H1 (cell line): ENCODE results near the gene RNU6-1. TPM values are rescaled to one million over a fixed set of nuclear protein-coding genes. Genes with fewer than 3 reads are reported as not detected.

ENCODE experiments used
- CTCF ChIA-PET: fragments of 300-600 bp; sonication (Branson Sonifier 250); formaldehyde crosslinking; loops from one replicate; lab custom pipeline; 2021; ENCODE audit not compliant: partially characterized antibody; lab: Charles Lee
- POLR2A ChIA-PET: fragments of 300-600 bp; sonication (Branson Sonifier 250); formaldehyde crosslinking; loops from one replicate; lab custom pipeline; 2021; ENCODE audit warnings: inconsistent platforms; ENCODE audit not compliant: partially characterized antibody; lab: Charles Lee
- DNase-seq, 2 experiments: peaks; one replicate each; pipeline versions ENCODE4 v3.0.0 to v3.0.0-alpha.2; 2010 to 2022; ENCODE audit warnings: low spot score in 2 of 2, low read depth in 1 of 2, mixed read lengths in 1 of 2
- FAIRE-seq: peaks from 2 replicates; lab custom pipeline; 2011; peaks lifted over from hg19 to GRCh38; lab: Jason Lieb, UNC
- H2AFZ ChIP-seq: 2 replicates; pipeline ENCODE4 v1.8.1; 2012; ENCODE audit warnings: low read length, inconsistent platforms
- H2AK5ac ChIP-seq: 2 replicates; pipeline ENCODE4 v1.6.1; 2013; ENCODE audit warnings: low read depth, low read length
- H2BK120ac ChIP-seq: replicated peaks from 2 replicates; pipeline ENCODE3; 2013; ENCODE audit warnings: low read depth, low read length, inconsistent platforms
- H2BK12ac ChIP-seq: 2 replicates; pipeline ENCODE4 v1.6.1; 2013; ENCODE audit warnings: low read depth, low read length
- H2BK15ac ChIP-seq: 2 replicates; pipeline ENCODE4 v1.6.1; 2013; ENCODE audit warnings: low read length
- H2BK20ac ChIP-seq: 2 replicates; pipeline ENCODE4 v1.6.1; 2013; ENCODE audit warnings: low read length
- H2BK5ac ChIP-seq: 2 replicates; pipeline ENCODE4 v1.6.1; 2013; ENCODE audit warnings: low read depth, low read length
- H3K14ac ChIP-seq: 2 replicates; pipeline ENCODE4 v1.6.1; 2013; ENCODE audit warnings: inconsistent platforms; ENCODE audit not compliant: insufficient read length
- H3K18ac ChIP-seq: 2 replicates; pipeline ENCODE4 v1.6.1; 2013; ENCODE audit warnings: low read length; ENCODE audit errors: extremely low read depth
- H3K23ac ChIP-seq: 2 replicates; pipeline ENCODE4 v1.6.1; 2013; ENCODE audit warnings: inconsistent platforms; ENCODE audit not compliant: insufficient read length
- H3K23me2 ChIP-seq: 2 replicates; pipeline ENCODE4 v1.6.1; 2013; ENCODE audit warnings: low read depth, low read length
- H3K27ac ChIP-seq: 2 replicates; pipeline ENCODE4 v1.6.1; 2011; ENCODE audit warnings: low read depth, low read length, inconsistent platforms
- H3K27me3 ChIP-seq, 4 experiments: replicated peaks in 1 of 4; 1 replicate in 1 of 4; 2 replicates in 3 of 4; pipeline versions ENCODE4 v1.6.1 to v1.8.1; 2011 to 2013; ENCODE audit warnings: low read length in 3 of 4, mild to moderate bottlenecking in 3 of 4, inconsistent platforms in 2 of 4, mixed read lengths in 2 of 4, moderate library complexity in 1 of 4; ENCODE audit not compliant: control insufficient read depth in 3 of 4, insufficient read depth in 3 of 4; ENCODE audit errors: extremely low read depth in 1 of 4
- H3K36me3 ChIP-seq, 4 experiments: 2 replicates each; pipeline versions ENCODE4 v1.6.1 to v1.8.1; 2011 to 2013; ENCODE audit warnings: mild to moderate bottlenecking in 4 of 4, low read length in 3 of 4, moderate library complexity in 2 of 4, control low read depth in 1 of 4, inconsistent platforms in 1 of 4; ENCODE audit not compliant: insufficient read depth in 4 of 4, control insufficient read depth in 2 of 4
- H3K4ac ChIP-seq: replicated peaks from 2 replicates; pipeline ENCODE3; 2013; ENCODE audit warnings: low read length, low read depth, mixed read lengths, inconsistent platforms; ENCODE audit not compliant: insufficient read length
- H3K4me1 ChIP-seq, 4 experiments: replicated peaks in 1 of 4; 1 replicate in 1 of 4; 2 replicates in 3 of 4; pipeline versions ENCODE4 v1.6.1 to v1.8.1; 2011 to 2013; ENCODE audit warnings: low read length in 3 of 4, inconsistent platforms in 2 of 4, mixed read lengths in 1 of 4; ENCODE audit not compliant: insufficient read depth in 4 of 4, control insufficient read depth in 3 of 4
- H3K4me2 ChIP-seq, 2 experiments: 2 replicates each; pipeline versions ENCODE4 v1.6.1 to v1.8.1; 2011 to 2013; ENCODE audit warnings: low read depth in 2 of 2, low read length in 2 of 2, control low read depth in 1 of 2, inconsistent platforms in 1 of 2, mild to moderate bottlenecking in 1 of 2; ENCODE audit not compliant: insufficient read depth in 1 of 2
- H3K4me3 ChIP-seq, 4 experiments: fragments of 200-600, 300-600 bp in 1 of 4; sonication (generic), shearing (Covaris generic), sonication (Bioruptor Twin) in 1 of 4; 2 replicates each; pipeline versions ENCODE4 v1.5.1 to v1.8.1; 2011 to 2016; ENCODE audit warnings: low read length in 4 of 4, low read depth in 3 of 4, control low read depth in 2 of 4, inconsistent platforms in 2 of 4, mild to moderate bottlenecking in 2 of 4, mixed read lengths in 1 of 4, moderate library complexity in 1 of 4; ENCODE audit not compliant: insufficient read depth in 2 of 4; ENCODE audit errors: extremely low read depth in 1 of 4
- H3K56ac ChIP-seq: replicated peaks from 2 replicates; pipeline ENCODE3; 2013; ENCODE audit warnings: low read depth, mild to moderate bottlenecking, mixed read lengths, low read length, inconsistent platforms; ENCODE audit not compliant: insufficient read length
- H3K79me1 ChIP-seq: 2 replicates; pipeline ENCODE4 v1.6.1; 2013; ENCODE audit warnings: low read depth, low read length, control low read depth
- H3K79me2 ChIP-seq, 2 experiments: 2 replicates each; pipeline versions ENCODE4 v1.6.1 to v1.8.1; 2012 to 2013; ENCODE audit warnings: low read length in 2 of 2, mild to moderate bottlenecking in 2 of 2, inconsistent platforms in 1 of 2; ENCODE audit not compliant: insufficient read depth in 2 of 2, control insufficient read depth in 1 of 2
- H3K9ac ChIP-seq, 4 experiments: replicated peaks in 1 of 4; 1 replicate in 1 of 4; 2 replicates in 3 of 4; pipeline versions ENCODE4 v1.6.1 to v1.8.1; 2011 to 2013; ENCODE audit warnings: low read depth in 3 of 4, low read length in 3 of 4, control low read depth in 2 of 4, mild to moderate bottlenecking in 2 of 4, moderate library complexity in 2 of 4, inconsistent platforms in 1 of 4; ENCODE audit errors: extremely low read depth in 1 of 4
- H3K9me3 ChIP-seq, 2 experiments: 2 replicates each; pipeline versions ENCODE4 v1.6.1 to v1.8.1; 2012 to 2013; ENCODE audit warnings: mild to moderate bottlenecking in 2 of 2, moderate library complexity in 2 of 2, control low read depth in 1 of 2, inconsistent platforms in 1 of 2, low read depth in 1 of 2, low read length in 1 of 2, mixed read lengths in 1 of 2; ENCODE audit not compliant: insufficient read depth in 2 of 2
- H4K20me1 ChIP-seq, 2 experiments: replicated peaks in 1 of 2; 2 replicates each; pipeline versions ENCODE3 to v1.8.1; 2011 to 2013; ENCODE audit warnings: inconsistent platforms in 2 of 2, low read length in 2 of 2, mild to moderate bottlenecking in 1 of 2; ENCODE audit not compliant: insufficient read depth in 2 of 2, control insufficient read depth in 1 of 2
- H4K5ac ChIP-seq: 2 replicates; pipeline ENCODE4 v1.6.1; 2013; ENCODE audit warnings: low read length, low read depth, mixed read lengths, inconsistent platforms; ENCODE audit not compliant: insufficient read length
- H4K8ac ChIP-seq: 2 replicates; pipeline ENCODE4 v1.8.0; 2013; ENCODE audit warnings: mild to moderate bottlenecking, moderate library complexity, low read length, inconsistent platforms; ENCODE audit not compliant: insufficient read depth; ENCODE audit errors: extremely low read depth
- H4K91ac ChIP-seq: replicated peaks from 2 replicates; pipeline ENCODE3; 2013; ENCODE audit warnings: low read length, mixed read lengths, inconsistent platforms; ENCODE audit not compliant: insufficient read length
- BACH1 ChIP-seq: IDR thresholded peaks from 2 replicates; pipeline ENCODE4 v1.6.1; 2012; ENCODE audit warnings: low read length, improper control_type of control experiment
- CHD2 ChIP-seq: IDR thresholded peaks from 2 replicates; pipeline ENCODE4 v1.6.1; 2012; ENCODE audit warnings: low read length, improper control_type of control experiment
- CTBP2 ChIP-seq: IDR thresholded peaks from 2 replicates; pipeline ENCODE4 v1.7.0; 2011; ENCODE audit warnings: borderline replicate concordance, mild to moderate bottlenecking, moderate library complexity, mixed read lengths, low read length; ENCODE audit not compliant: insufficient read depth, insufficient read length
- HDAC2 ChIP-seq, 2 experiments: fragments of 300-600 bp in 1 of 2; sonication (generic) in 1 of 2; IDR thresholded peaks; 2 replicates each; pipeline ENCODE4 v1.6.1; 2011 to 2012; ENCODE audit warnings: low read depth in 2 of 2, low read length in 2 of 2, mild to moderate bottlenecking in 2 of 2, moderate library complexity in 2 of 2, borderline replicate concordance in 1 of 2, inconsistent platforms in 1 of 2
- KDM1A ChIP-seq: fragments of 200-600, 300-600 bp; sonication (generic); IDR thresholded peaks from 2 replicates; pipeline ENCODE4 v1.7.1; 2016; ENCODE audit warnings: mild to moderate bottlenecking, low read length, borderline replicate concordance
- NRF1 ChIP-seq: IDR thresholded peaks from 2 replicates; pipeline ENCODE4 v1.6.1; 2011; ENCODE audit warnings: mild to moderate bottlenecking, low read depth, low read length, improper control_type of control experiment
- PHF8 ChIP-seq: fragments of 200-600 bp; sonication (generic); conservative IDR thresholded peaks from 2 replicates; pipeline ENCODE4 v1.7.1; 2012; ENCODE audit warnings: low read depth, mild to moderate bottlenecking, inconsistent platforms, low read length, moderate library complexity
- RFX5 ChIP-seq: IDR thresholded peaks from 2 replicates; pipeline ENCODE4 v1.6.1; 2011; ENCODE audit warnings: low read depth, low read length, improper control_type of control experiment, borderline replicate concordance
- RXRA ChIP-seq: IDR thresholded peaks from 2 replicates; pipeline ENCODE4 v1.6.1; 2011; ENCODE audit warnings: low read depth, mild to moderate bottlenecking, low read length, moderate library complexity; ENCODE audit not compliant: insufficient read depth
- SP2 ChIP-seq: IDR thresholded peaks from 2 replicates; pipeline ENCODE4 v1.6.1; 2012; ENCODE audit warnings: mild to moderate bottlenecking, low read length, inconsistent platforms
- SRF ChIP-seq: IDR thresholded peaks from 2 replicates; pipeline ENCODE4 v1.6.1; 2011; ENCODE audit warnings: mild to moderate bottlenecking, low read depth, low read length, moderate library complexity
- WGBS, 2 experiments: shearing (Covaris generic) in 1 of 2; methylation state at CpG; one replicate each; pipeline versions ENCODE4 v1.1.6 to v1.1.7; 2013 to 2015; ENCODE audit warnings: low lambda C conversion rate in 2 of 2, mixed read lengths in 2 of 2, inconsistent platforms in 1 of 2, low coverage in 1 of 2, missing lambda C conversion rate in 1 of 2; ENCODE audit not compliant: insufficient replicate concordance in 2 of 2, insufficient coverage in 1 of 2, insufficient read length in 1 of 2; ENCODE audit errors: extremely low coverage in 1 of 2, missing lambda C conversion rate in 1 of 2; 5-methylcytosine and 5-hydroxymethylcytosine counted together
- polyA plus RNA-seq, 7 experiments: library from polyadenylated mRNA; depleted of rRNA in 3 of 7; stranded (reverse) in 5 of 7; unstranded in 2 of 7; fragments of >200 nt in 5 of 7; fragments of 200-250 nt in 2 of 7; gene quantifications; 1 replicate in 5 of 7; 2 replicates in 1 of 7; 4 replicates in 1 of 7; pipeline versions ENCODE4 v1.2.1 to v1.2.3, GENCODE V29; 2011 to 2013; ENCODE audit warnings: missing spikeins in 2 of 7, mixed read lengths in 2 of 7
- total RNA-seq: library from RNA; stranded (reverse); fragmentation: NEBNext Ultra II Directional; extraction: Animal tissue kit (Norgen Biotek cat#: 25700); gene quantifications from 2 replicates; pipeline ENCODE4 v1.2.1, GENCODE V29; 2021

The RNU6-1 gene
- total and polyA plus RNA-seq, 2 of the 8 experiments (the other 6 are each of a cell fraction or from before 2014, with no cell fraction given), result not detected

GRCh38 chr15:67879440-67880129, 39.7 kb upstream of the RNU6-1 start:
- Histone ChIP-seq H3K27me3 (no peaks in the 10 kb centered on the region; a peak in 1 of 7 replicates), H2BK5ac (no peak overlapping the region), H3K4ac (no peak overlapping the region), H2AFZ (no peak overlapping the region), H3K56ac (no peak overlapping the region), H2BK20ac (peak overlapping the region; percentile 16; the same call in 1 of the 2 replicates), H3K27ac (no peak overlapping the region), H4K8ac (no peak overlapping the region), H3K14ac (no peak overlapping the region), H4K91ac (no peak overlapping the region), H2BK15ac (no peak overlapping the region), H2AK5ac (no peak overlapping the region), H2BK120ac (no peak overlapping the region), H3K79me2 (no peaks in the 10 kb centered on the region), H3K79me1 (no peaks in the 10 kb centered on the region), H4K5ac (no peak overlapping the region), H3K4me1 (peaks cover 3 to 8% (median 6%) of the 10 kb centered on the region in 4 experiments; a peak in 6 of 7 replicates), H4K20me1 (no peaks in the 10 kb centered on the region), H3K4me2 (no peak overlapping the region), H3K23me2 (no peaks in the 10 kb centered on the region; the same call in 1 of the 2 replicates), H3K36me3 (no peaks in the 10 kb centered on the region), H3K4me3 (no peak overlapping the region), H3K23ac (no peak overlapping the region), H3K18ac (no peak overlapping the region), H2BK12ac (no peak overlapping the region), H3K9me3 (no peaks in the 10 kb centered on the region), H3K9ac (no peak overlapping the region)
- ChIA-PET CTCF (interaction anchor here (1.1 kb wide), 1 partner anchor 275 kb away, joined by 3 read pairs; no protein-coding TSS in a partner anchor), POLR2A (no interaction called here)
- no peak for FAIRE-seq
- DNase-seq, result no peak
- TF ChIP-seq SRF (no peak), SP2 (no peak), RXRA (no peak), HDAC2 (IDR thresholded peaks at IDR 0.05; ENCODE audit: borderline replicate concordance in 1 of 2, low read depth in 2 of 2, low read length in 2 of 2) (no peak), CHD2 (no peak), NRF1 (no peak), RFX5 (no peak), PHF8 (no peak), CTBP2 (no peak), BACH1 (no peak), KDM1A (no peak)
- WGBS, 2 experiments, result 90% methylated on average over 11 of the region's 11 CpGs; no CpG with 5 or more reads in 1 of the 2 experiments
